Neural cell (in vitro differentiated cells): Measurements from ENCODE around the gene SETD2.

Source experiments
- CTCF ChIP-seq: fragments of 450-650 bp; IDR thresholded peaks from 2 replicates; pipeline ENCODE4 v1.5.1; 2014; ENCODE audit warnings: antibody characterized with exemption, mild to moderate bottlenecking, moderate library complexity; ENCODE audit not compliant: poor library complexity, severe bottlenecking
- EP300 ChIP-seq: fragments of 450-650 bp; conservative IDR thresholded peaks from 2 replicates; pipeline ENCODE4 v1.6.1; 2014; ENCODE audit warnings: antibody characterized with exemption, mild to moderate bottlenecking, moderate library complexity; ENCODE audit not compliant: poor library complexity, severe bottlenecking
- EZH2 ChIP-seq: fragments of 200-600, 300-800 bp; shearing (Covaris generic), sonication (generic); IDR thresholded peaks from 2 replicates; pipeline ENCODE4 v1.6.1; 2014; ENCODE audit warnings: antibody characterized with exemption, low read length, borderline replicate concordance, mild to moderate bottlenecking; ENCODE audit not compliant: insufficient read depth, poor library complexity, severe bottlenecking
- POLR2AphosphoS5 ChIP-seq: IDR thresholded peaks from 2 replicates; pipeline ENCODE4 v1.6.1; 2012

DNA sequence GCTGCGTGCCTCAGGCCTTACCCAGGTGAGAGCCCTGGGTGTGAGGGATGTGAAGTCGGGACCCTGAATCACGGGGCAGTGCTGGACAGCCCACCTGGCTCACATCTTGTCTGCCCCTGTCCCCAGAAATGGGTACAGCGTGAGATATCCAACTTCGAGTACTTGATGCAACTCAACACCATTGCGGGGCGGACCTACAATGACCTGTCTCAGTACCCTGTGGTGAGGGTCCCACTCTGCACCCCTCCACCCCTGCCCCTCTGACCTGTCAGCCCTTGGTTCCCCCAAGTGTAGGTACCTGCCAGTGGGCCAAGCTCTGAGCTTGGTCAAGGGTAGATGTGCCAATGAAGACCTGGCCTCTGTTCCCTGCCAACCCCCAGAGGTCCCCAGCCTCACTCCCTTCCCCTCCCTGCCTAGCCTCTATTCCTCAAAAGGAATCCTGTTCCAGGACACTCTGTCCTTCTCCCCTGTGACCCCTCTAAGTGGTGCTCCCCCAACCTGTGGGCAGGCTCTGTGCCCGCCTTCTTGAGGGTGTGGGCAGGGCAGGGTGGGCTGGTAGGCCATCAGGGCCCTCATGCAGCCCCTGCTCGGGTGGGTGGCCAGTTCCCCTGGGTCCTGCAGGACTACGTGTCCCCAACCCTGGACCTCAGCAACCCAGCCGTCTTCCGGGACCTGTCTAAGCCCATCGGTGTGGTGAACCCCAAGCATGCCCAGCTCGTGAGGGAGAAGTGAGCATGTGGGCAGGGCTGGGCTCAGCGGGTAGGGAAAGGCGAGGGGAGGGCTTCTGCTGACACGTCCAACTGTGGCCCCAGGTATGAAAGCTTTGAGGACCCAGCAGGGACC lies 159.3 kb downstream of the SETD2 start:
- no peak for TF ChIP-seq CTCF
- no peak for TF ChIP-seq POLR2AphosphoS5
- no peak for TF ChIP-seq EP300
- TF ChIP-seq EZH2 = no peak
